GM12878 (cell line): ENCODE data around the gene FBXO3. TPM values are rescaled to one million over a fixed set of nuclear protein-coding genes. Genes with fewer than 3 reads are reported as not detected.

Experiments used
- ATAC-seq: fragments of 200-7000 bp; cut with Tn5 transposase; 3 replicates; pipeline ENCODE4 v1.9.1; 2020; ENCODE audit warnings: mild to moderate bottlenecking, moderate library complexity
- BruUV-seq: library from RNA; stranded (reverse); fragments of 400-500 nt; replicated peaks from 2 replicates; lab custom pipeline; 2021; lab: Mats Ljungman, UMichigan
- CTCF ChIA-PET: fragments of 300-600 bp; sonication (Branson Sonifier 250); formaldehyde crosslinking; extraction: SDS; loops from one replicate; lab custom pipeline; 2021; ENCODE audit warnings: inconsistent platforms; lab: Yijun Ruan, JAX
- POLR2A ChIA-PET: fragments of 350-600 bp; formaldehyde crosslinking; extraction: SDS; loops from one replicate; lab custom pipeline; 2021; ENCODE audit warnings: inconsistent platforms; lab: Charles Lee
- RAD21 ChIA-PET: fragments of 300-600 bp; sonication (Branson Sonifier 250); formaldehyde crosslinking; loops from one replicate; lab custom pipeline; 2023; ENCODE audit warnings: antibody characterized with exemption; ENCODE audit not compliant: unreplicated experiment; lab: Charles Lee
- SMC1A ChIA-PET: fragments of 300-600 bp; sonication (Branson Sonifier 250); formaldehyde crosslinking; loops from one replicate; lab custom pipeline; 2023; ENCODE audit not compliant: unreplicated experiment, uncharacterized antibody; lab: Charles Lee
- DNase-seq: peaks from one replicate; pipeline ENCODE4 v3.0.0-alpha.2; 2011; ENCODE audit warnings: low read depth, low spot score
- FAIRE-seq: peaks from 3 replicates; lab custom pipeline; 2011; peaks lifted over from hg19 to GRCh38; lab: Jason Lieb, UNC
- H2AFZ ChIP-seq: 2 replicates; pipeline ENCODE4 v1.6.0; 2011; ENCODE audit warnings: low read depth, low read length, control low read depth; ENCODE audit not compliant: control insufficient read depth
- H3K27ac ChIP-seq: 2 replicates; pipeline ENCODE4 v1.5.1; 2011; ENCODE audit warnings: control low read depth; ENCODE audit not compliant: control insufficient read depth, insufficient read depth
- H3K27me3 ChIP-seq, 2 experiments: replicated peaks in 1 of 2; 2 replicates each; pipeline versions ENCODE4 v1.6.0 to v1.6.1; 2011; ENCODE audit warnings: low read length in 1 of 2; ENCODE audit not compliant: control insufficient read depth in 2 of 2, insufficient read depth in 2 of 2
- H3K36me3 ChIP-seq, 2 experiments: 2 replicates each; pipeline ENCODE4 v1.5.1; 2011; ENCODE audit warnings: low read length in 1 of 2; ENCODE audit not compliant: control insufficient read depth in 2 of 2, insufficient read depth in 2 of 2
- H3K4me1 ChIP-seq: 2 replicates; pipeline ENCODE4 v1.6.1; 2011; ENCODE audit warnings: mild to moderate bottlenecking, low read length, moderate library complexity, mixed read lengths; ENCODE audit not compliant: control insufficient read depth, insufficient read depth
- H3K4me2 ChIP-seq: 2 replicates; pipeline ENCODE4 v1.6.0; 2011; ENCODE audit warnings: control low read depth; ENCODE audit not compliant: control insufficient read depth, insufficient read depth
- H3K4me3 ChIP-seq: fragments of 200-600 bp; sonication (generic); 2 replicates; pipeline ENCODE4 v1.5.1; 2016
- H3K79me2 ChIP-seq: 2 replicates; pipeline ENCODE4 v1.6.0; 2011; ENCODE audit warnings: low read length; ENCODE audit not compliant: control insufficient read depth, insufficient read depth
- H3K9ac ChIP-seq: 2 replicates; pipeline ENCODE4 v1.8.0; 2011; ENCODE audit warnings: low read length, control low read depth, mixed read lengths; ENCODE audit not compliant: control insufficient read depth, insufficient read depth
- H3K9me3 ChIP-seq: replicated peaks from 3 replicates; pipeline ENCODE4 v1.5.1; 2011; ENCODE audit warnings: mild to moderate bottlenecking, low read length; ENCODE audit not compliant: control insufficient read depth, insufficient read depth
- H4K20me1 ChIP-seq: 2 replicates; pipeline ENCODE4 v1.6.0; 2011; ENCODE audit not compliant: control insufficient read depth, insufficient read depth
- CHD4 ChIP-seq: fragments of 200-600 bp; sonication (generic); IDR thresholded peaks from 2 replicates; pipeline ENCODE4 v1.6.1; 2016; ENCODE audit warnings: mild to moderate bottlenecking
- EP300 ChIP-seq, 2 experiments: fragments of 150-350 bp in 1 of 2; IDR thresholded peaks; 2 replicates each; pipeline ENCODE4 v1.6.1; 2011 to 2012; ENCODE audit warnings: low read depth in 2 of 2, low read length in 2 of 2, borderline replicate concordance in 1 of 2, improper control_type of control experiment in 1 of 2, inconsistent platforms in 1 of 2; ENCODE audit not compliant: control insufficient read depth in 1 of 2
- EZH2 ChIP-seq: IDR thresholded peaks from 2 replicates; pipeline ENCODE4 v1.6.1; 2012; ENCODE audit warnings: low read depth, mild to moderate bottlenecking, control low read depth, inconsistent platforms, low read length, borderline replicate concordance; ENCODE audit not compliant: control insufficient read depth
- KDM1A ChIP-seq: fragments of 200-600 bp; sonication (generic); IDR thresholded peaks from 2 replicates; pipeline ENCODE4 v1.6.1; 2016; ENCODE audit warnings: borderline replicate concordance
- NFYA ChIP-seq: IDR thresholded peaks from 2 replicates; pipeline ENCODE4 v1.6.1; 2011; ENCODE audit warnings: low read depth, mild to moderate bottlenecking, low read length, improper control_type of control experiment, borderline replicate concordance
- POLR2AphosphoS2 ChIP-seq: IDR thresholded peaks from 2 replicates; pipeline ENCODE4 v1.6.1; 2011; ENCODE audit warnings: low read depth, mild to moderate bottlenecking, low read length, improper control_type of control experiment, moderate library complexity
- SMARCA5 ChIP-seq: fragments of 450-650 bp; IDR thresholded peaks from 2 replicates; pipeline ENCODE4 v1.6.1; 2017; ENCODE audit warnings: mild to moderate bottlenecking
- SPI1 ChIP-seq: IDR thresholded peaks from 2 replicates; pipeline ENCODE4 v1.6.1; 2011; ENCODE audit warnings: low read depth, mild to moderate bottlenecking, low read length, moderate library complexity, borderline replicate concordance; ENCODE audit not compliant: insufficient read depth
- SREBF2 ChIP-seq: IDR thresholded peaks from 2 replicates; pipeline ENCODE4 v1.6.1; 2012; ENCODE audit warnings: mild to moderate bottlenecking, low read length
- WGBS: methylation state at CpG from one replicate; pipeline ENCODE4 v1.1.6; 2016; ENCODE audit warnings: low lambda C conversion rate; ENCODE audit not compliant: insufficient replicate concordance, insufficient coverage; ENCODE audit errors: missing lambda C conversion rate; 5-methylcytosine and 5-hydroxymethylcytosine counted together
- in situ Hi-C: fragments of 300-500 bp; cut with MboI; formaldehyde crosslinking; loops from 9 replicates; pipeline ENCODE4 v1.14.3; 2018; ENCODE audit warnings: mixed read lengths
- intact Hi-C: fragments of 100-400 bp; cut with micrococcal nuclease; formaldehyde crosslinking; loops from one replicate; pipeline ENCODE4 v1.14.2; 2022; ENCODE audit not compliant: unreplicated experiment
- polyA plus RNA-seq, 11 experiments: library from polyadenylated mRNA; depleted of rRNA in 4 of 11; unstranded in 6 of 11; stranded (reverse) in 5 of 11; fragments of >200 nt; fragmentation: Nextera tagmentation in 4 of 11; fragmentation: Illumina TruSeq in 1 of 11; extraction: Ambion mirVana in 4 of 11; extraction: Trizol in 1 of 11; gene quantifications; 1 replicate in 1 of 11; 2 replicates in 10 of 11; pipeline versions ENCODE4 v1.2.1 to v1.2.3, GENCODE V29; 2011 to 2016; ENCODE audit warnings: inconsistent platforms in 2 of 11, missing spikeins in 2 of 11, low read depth in 1 of 11
- total RNA-seq, 4 experiments: library from RNA; depleted of rRNA in 3 of 4; stranded (reverse); fragments of >200 nt in 3 of 4; fragmentation: Illumina TruSeq in 1 of 4; extraction: Trizol in 1 of 4; gene quantifications; 2 replicates each; pipeline versions ENCODE4 v1.2.1 to v1.2.3, GENCODE V29; 2013 to 2021
- TF ChIP-seq, protein P1 (sequence below): fragments of 450-650 bp; formaldehyde crosslinking; IDR thresholded peaks from 2 replicates; pipeline ENCODE4 v1.4.0; 2020; ENCODE audit warnings: mild to moderate bottlenecking, moderate library complexity
- TF ChIP-seq, protein P2 (sequence below): fragments of 150-350 bp; IDR thresholded peaks from 2 replicates; pipeline ENCODE4 v1.6.1; 2016; ENCODE audit warnings: low read depth, low read length
- TF ChIP-seq, protein P3 (sequence below): fragments of 450-650 bp; IDR thresholded peaks from 2 replicates; pipeline ENCODE4 v1.6.1; 2016; ENCODE audit warnings: mild to moderate bottlenecking
- TF ChIP-seq, protein P4 (sequence below): fragments of 150-350 bp; IDR thresholded peaks from 2 replicates; pipeline ENCODE4 v1.6.1; 2014; ENCODE audit warnings: mild to moderate bottlenecking, low read depth, low read length

The FBXO3 gene
- total and polyA plus RNA-seq, 10 of the 15 experiments (the other 5 are each of a cell fraction or from before 2014, with no cell fraction given), result 8.9 to 33.4 (median 13.8) TPM

DNA sequence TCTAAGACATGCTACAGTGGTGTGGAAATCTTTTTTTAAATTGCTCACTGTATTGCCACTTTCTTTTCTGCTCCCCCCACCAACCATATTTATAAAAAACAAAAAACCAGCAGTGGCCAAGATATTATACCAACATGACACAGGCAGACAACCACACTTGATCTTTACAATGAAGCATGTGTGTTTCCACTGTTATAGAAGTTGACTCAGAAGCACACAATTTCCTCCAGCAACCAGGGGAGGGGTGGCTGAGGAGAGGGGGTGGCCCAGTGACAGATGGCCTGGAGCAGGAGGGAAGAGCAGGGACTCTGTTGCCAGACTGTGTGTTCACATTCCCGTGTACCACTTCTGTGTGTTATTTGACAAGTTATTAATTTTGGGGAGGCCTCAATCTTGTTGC, 52.9 kb downstream of the FBXO3 start:
- no peak for FAIRE-seq
- Histone ChIP-seq H3K4me1 (peaks cover 24% of the 10 kb centered on the region), H2AFZ (no peak overlapping the region), H3K27me3 (no peaks in the 10 kb centered on the region), H3K36me3 (peaks cover 19 to 21% of the 10 kb centered on the region in 2 experiments; a peak in 3 of 4 replicates), H3K9ac (no peak overlapping the region), H4K20me1 (peaks cover 2% of the 10 kb centered on the region; the same call in 1 of the 2 replicates), H3K27ac (no peak overlapping the region), H3K9me3 (no peaks in the 10 kb centered on the region), H3K4me3 (no peak overlapping the region), H3K4me2 (no peak overlapping the region), H3K79me2 (peaks cover 32% of the 10 kb centered on the region)
- ChIA-PET RAD21 (interaction anchor here (0.7 to 8.6 kb wide), 3 partner anchors 15 to 21 kb away, joined by 3 to 158 read pairs (median 4); partner anchors contain the start of gene CD59), POLR2A (no interaction called here), SMC1A (interaction anchor here (1.3 to 1.8 kb wide), 3 partner anchors 12 to 22 kb away, joined by 3 to 7 read pairs (median 3); no protein-coding TSS in a partner anchor), CTCF (interaction anchor here (1.1 to 2.3 kb wide), 2 partner anchors 12 to 21 kb away, joined by 6 to 10 read pairs; no protein-coding TSS in a partner anchor)
- ATAC-seq, result no peak
- WGBS, result 100% methylated on average over 1 of the region's 1 CpG
- intact Hi-C loops, result no loop called here
- BruUV-seq, result no TSS peak
- no peak for DNase-seq
- in situ Hi-C loops, result no loop called here
- TF ChIP-seq, protein P1, sequence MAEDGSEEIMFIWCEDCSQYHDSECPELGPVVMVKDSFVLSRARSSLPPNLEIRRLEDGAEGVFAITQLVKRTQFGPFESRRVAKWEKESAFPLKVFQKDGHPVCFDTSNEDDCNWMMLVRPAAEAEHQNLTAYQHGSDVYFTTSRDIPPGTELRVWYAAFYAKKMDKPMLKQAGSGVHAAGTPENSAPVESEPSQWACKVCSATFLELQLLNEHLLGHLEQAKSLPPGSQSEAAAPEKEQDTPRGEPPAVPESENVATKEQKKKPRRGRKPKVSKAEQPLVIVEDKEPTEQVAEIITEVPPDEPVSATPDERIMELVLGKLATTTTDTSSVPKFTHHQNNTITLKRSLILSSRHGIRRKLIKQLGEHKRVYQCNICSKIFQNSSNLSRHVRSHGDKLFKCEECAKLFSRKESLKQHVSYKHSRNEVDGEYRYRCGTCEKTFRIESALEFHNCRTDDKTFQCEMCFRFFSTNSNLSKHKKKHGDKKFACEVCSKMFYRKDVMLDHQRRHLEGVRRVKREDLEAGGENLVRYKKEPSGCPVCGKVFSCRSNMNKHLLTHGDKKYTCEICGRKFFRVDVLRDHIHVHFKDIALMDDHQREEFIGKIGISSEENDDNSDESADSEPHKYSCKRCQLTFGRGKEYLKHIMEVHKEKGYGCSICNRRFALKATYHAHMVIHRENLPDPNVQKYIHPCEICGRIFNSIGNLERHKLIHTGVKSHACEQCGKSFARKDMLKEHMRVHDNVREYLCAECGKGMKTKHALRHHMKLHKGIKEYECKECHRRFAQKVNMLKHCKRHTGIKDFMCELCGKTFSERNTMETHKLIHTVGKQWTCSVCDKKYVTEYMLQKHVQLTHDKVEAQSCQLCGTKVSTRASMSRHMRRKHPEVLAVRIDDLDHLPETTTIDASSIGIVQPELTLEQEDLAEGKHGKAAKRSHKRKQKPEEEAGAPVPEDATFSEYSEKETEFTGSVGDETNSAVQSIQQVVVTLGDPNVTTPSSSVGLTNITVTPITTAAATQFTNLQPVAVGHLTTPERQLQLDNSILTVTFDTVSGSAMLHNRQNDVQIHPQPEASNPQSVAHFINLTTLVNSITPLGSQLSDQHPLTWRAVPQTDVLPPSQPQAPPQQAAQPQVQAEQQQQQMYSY (CRISPR knock-in tag), result no peak
- TF ChIP-seq KDM1A (no peak), POLR2AphosphoS2 (no peak), SMARCA5 (no peak), SPI1 (no peak), EZH2 (no peak), NFYA (no peak), CHD4 (no peak), SREBF2 (no peak), EP300 (IDR thresholded peaks at IDR 0.05; ENCODE audit: borderline replicate concordance in 1 of 2, control insufficient read depth in 1 of 2, low read depth in 2 of 2, low read length in 2 of 2) (no peak)
- TF ChIP-seq, protein P2, sequence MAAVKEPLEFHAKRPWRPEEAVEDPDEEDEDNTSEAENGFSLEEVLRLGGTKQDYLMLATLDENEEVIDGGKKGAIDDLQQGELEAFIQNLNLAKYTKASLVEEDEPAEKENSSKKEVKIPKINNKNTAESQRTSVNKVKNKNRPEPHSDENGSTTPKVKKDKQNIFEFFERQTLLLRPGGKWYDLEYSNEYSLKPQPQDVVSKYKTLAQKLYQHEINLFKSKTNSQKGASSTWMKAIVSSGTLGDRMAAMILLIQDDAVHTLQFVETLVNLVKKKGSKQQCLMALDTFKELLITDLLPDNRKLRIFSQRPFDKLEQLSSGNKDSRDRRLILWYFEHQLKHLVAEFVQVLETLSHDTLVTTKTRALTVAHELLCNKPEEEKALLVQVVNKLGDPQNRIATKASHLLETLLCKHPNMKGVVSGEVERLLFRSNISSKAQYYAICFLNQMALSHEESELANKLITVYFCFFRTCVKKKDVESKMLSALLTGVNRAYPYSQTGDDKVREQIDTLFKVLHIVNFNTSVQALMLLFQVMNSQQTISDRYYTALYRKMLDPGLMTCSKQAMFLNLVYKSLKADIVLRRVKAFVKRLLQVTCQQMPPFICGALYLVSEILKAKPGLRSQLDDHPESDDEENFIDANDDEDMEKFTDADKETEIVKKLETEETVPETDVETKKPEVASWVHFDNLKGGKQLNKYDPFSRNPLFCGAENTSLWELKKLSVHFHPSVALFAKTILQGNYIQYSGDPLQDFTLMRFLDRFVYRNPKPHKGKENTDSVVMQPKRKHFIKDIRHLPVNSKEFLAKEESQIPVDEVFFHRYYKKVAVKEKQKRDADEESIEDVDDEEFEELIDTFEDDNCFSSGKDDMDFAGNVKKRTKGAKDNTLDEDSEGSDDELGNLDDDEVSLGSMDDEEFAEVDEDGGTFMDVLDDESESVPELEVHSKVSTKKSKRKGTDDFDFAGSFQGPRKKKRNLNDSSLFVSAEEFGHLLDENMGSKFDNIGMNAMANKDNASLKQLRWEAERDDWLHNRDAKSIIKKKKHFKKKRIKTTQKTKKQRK, result no peak
- TF ChIP-seq, protein P3, sequence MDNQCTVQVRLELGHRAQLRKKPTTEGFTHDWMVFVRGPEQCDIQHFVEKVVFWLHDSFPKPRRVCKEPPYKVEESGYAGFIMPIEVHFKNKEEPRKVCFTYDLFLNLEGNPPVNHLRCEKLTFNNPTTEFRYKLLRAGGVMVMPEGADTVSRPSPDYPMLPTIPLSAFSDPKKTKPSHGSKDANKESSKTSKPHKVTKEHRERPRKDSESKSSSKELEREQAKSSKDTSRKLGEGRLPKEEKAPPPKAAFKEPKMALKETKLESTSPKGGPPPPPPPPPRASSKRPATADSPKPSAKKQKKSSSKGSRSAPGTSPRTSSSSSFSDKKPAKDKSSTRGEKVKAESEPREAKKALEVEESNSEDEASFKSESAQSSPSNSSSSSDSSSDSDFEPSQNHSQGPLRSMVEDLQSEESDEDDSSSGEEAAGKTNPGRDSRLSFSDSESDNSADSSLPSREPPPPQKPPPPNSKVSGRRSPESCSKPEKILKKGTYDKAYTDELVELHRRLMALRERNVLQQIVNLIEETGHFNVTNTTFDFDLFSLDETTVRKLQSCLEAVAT, result no peak
- TF ChIP-seq, protein P4, sequence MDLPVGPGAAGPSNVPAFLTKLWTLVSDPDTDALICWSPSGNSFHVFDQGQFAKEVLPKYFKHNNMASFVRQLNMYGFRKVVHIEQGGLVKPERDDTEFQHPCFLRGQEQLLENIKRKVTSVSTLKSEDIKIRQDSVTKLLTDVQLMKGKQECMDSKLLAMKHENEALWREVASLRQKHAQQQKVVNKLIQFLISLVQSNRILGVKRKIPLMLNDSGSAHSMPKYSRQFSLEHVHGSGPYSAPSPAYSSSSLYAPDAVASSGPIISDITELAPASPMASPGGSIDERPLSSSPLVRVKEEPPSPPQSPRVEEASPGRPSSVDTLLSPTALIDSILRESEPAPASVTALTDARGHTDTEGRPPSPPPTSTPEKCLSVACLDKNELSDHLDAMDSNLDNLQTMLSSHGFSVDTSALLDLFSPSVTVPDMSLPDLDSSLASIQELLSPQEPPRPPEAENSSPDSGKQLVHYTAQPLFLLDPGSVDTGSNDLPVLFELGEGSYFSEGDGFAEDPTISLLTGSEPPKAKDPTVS, result no peak
